NOMO-1 treated with DMSO at 0.1 percent for 48 hours (cell line): Measurements from ENCODE around the gene COL5A3.
"Not testable (repeated sequence)": the region's sequence is repeated elsewhere in the genome, so short reads cannot be mapped to it uniquely, and the experiment has no call there.

Source experiments
- DNase-seq: peaks from one replicate; lab custom pipeline; 2025; ENCODE audit not compliant: unreplicated experiment; lab: John Stamatoyannopoulos, UW

COL5A3 gene

DNA sequence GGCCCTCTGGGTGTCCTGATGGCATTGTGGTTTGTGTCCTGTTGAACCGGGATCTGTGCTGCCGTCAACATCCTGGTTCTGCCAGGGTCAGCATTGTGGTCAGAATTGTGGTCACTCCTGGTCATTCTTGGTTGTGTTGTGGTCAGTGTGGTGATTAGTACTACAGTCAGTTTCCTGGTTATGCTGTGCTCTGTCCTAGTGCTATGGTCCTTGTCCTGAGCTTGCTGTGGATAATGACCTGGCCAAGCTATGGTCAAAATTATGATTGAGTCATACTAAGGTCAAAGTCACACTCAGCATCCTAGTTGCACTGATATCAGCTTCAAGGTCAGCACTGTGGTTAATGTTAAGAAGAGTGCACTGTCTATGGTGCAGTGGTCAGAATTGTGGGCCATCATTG is 69.5 kb downstream of the COL5A3 start:
- no peak for DNase-seq

DNA sequence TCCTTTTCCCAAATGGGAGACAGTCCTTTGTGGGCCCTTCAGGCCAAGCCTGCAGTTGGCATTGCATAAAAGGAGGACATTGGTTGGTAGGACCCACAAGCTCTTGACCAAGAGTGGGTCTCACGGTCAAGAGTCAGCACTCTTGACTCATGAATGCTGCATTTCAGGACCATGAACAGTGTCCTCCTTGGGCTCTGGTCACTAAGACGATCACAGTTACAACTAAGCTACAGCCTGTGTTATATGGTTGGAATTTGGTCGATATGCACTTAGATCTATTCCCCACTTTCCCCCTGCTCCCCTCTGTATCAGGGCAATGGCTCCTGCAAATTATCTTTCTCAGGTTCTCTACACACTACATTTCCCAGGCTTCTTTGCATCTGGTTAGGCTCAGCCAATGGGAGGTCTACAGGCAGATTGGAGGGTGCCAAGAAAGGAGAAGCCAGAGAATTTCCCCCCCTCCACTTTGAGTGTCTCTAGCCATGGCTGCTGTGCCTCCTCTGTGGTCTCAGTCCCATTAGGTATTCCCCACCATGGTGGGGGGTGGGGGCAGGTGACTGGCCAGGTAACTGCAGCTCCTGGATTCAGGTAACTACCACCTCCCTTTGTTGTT is 70.9 kb downstream of the COL5A3 start:
- DNase-seq = no peak

DNA sequence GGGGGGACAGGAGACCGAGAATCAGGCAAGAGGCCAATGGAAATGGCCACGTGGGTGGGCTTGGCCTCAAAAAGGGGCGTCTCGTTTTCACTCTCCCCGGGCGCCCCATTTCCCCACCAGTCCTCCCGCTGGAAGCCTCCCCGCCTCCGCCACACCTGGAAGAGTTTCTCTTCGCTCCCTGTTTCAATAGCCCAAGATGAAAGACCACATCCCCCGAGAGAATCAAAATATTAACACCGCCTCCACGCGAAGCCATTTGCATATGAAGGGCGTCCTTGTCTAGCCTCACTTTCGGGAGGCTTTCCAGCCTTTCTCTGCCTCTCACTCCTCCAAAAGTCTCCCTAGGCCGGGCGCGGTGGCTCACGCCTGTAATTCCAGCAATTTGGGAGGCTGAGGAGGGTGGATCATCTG is 73.3 kb downstream of the COL5A3 start:
- DNase-seq = no peak

DNA sequence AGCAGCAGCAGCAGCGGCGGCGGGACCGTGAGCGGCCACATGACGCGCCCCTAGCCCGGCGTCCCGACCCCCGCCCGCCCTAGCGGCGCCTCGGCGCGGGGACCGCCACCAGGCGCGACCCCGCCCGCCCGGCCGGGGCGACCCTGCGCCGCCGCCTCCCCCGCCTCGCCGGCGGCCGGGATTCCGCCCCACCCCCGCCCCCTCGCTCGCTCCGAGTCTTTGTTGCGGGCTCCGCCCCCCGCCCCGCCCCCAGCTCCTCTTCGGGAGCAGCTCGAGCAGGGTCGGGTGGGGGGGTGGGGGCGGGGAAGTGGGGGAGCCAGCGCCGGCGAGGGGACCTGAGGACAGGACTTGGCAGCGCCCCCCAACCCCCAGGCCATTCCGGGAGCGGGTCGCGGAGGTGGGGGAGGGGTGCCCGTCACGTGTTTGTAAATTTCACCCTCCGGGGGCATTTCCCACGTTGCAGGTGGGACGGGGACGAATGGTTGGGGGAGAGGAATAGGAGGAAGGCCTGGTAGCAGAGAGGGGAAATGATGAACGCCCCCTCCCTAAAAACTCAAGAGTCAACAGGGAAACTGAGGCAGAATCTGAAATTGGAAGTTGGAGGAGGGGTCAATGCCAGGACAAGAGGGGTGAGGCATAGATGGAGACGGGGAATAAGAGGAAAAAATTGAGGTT is 73.8 kb downstream of the COL5A3 start, which contains the start of gene OLFM2:
Gene OLFM2, minus strand, starts transcription at position 190 of the 675 bp plus-strand sequence. Its CDS starts 149 bp downstream, at position 41.
- no peak for DNase-seq

DNA sequence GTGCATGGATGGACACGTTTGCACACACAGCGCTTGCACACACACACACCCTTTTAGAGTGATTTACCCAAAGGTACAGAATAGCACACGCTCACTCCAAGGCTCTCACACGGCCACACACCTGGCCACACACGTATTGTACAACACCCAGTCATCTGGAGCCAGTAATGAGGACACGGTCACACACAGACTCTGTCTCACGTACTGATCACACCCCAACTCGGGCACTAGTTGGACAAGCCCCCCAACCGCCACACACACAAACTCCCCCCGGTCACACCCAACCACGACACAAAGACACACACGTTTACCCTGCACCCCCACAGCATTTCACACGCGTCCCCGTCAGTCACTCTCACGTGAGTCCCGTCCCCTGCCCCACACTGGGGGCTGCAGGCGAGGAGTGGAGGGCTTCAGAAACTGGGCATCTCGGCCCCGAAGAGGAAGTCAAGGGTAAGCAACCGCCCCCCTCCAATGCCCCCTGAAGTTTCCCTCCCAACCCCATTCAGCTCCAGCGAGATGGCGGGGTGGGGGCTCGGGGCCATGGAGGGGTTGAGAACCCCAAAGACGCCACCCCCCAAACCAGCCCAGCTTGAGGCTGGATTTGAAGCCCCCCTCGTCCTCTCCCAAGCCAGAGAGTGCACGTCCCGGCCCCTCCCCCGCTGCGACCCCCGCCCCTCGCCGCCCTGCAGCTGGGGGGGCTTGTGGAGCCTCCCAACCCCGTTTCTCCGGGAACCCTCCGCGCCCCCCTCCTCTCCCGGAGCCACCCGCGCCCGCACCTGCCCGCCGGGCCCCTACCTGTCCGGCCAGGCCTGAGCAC is 74.6 kb downstream of the COL5A3 start:
- no peak for DNase-seq

DNA sequence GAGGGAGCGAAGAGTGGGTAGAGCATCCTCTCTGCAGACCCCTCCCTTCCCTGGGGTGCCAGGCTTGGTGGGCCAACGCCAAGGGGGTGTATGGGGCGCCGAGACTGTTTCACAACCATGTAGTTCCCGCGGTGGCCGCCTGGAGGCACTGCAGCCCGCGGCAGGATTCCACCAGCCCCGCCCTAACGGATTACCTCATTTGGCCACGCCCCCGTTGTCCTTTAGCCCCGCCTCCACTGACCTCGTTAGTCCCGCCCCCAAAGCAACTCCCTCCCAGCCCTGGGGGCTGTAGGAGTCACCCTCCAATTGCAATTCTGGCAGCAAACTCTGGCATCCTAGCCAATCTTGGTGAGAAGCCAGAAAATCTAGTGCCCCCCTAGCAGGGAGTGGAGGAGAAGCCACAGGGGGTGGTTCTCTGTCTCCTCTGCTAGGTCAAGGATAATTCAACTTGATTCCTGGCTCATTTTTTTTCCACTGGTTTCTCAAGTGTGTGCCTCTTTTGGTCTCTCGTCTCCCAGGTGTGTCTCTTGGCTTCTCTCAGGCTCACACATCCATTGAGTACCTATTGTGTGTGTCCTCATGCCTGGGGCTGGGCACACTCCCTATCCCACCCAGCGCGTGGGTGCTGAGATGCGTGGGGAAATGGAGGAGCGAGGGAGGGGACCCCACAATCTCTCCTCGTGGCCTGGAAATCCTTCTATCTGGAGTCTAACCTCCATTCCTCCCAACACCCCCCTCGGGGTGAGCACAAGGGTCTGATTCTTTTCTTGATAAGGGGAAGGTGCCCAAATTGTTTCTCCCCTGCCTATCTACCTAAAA is 76.0 kb downstream of the COL5A3 start:
- DNase-seq = peak; percentile 25

DNA sequence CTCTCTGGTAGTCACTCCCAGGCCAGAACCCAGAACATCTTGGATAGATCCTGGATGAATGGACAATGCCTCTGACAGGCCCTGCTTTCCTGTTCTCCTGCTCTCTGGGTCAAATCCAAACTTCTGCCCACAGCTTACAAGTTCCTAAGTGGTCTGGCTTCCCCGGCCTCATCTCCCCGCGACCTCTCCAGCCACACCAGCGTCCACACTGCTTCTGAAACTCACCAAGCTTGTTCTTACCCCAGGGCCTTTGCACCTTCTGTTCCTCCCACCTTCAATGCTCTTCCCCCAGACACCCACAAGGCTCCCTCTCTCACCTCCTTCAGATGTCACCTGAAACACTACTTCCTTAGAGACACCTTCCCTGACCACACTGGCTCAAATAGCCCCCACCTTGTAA is 77.5 kb downstream of the COL5A3 start:
- DNase-seq = no peak

DNA sequence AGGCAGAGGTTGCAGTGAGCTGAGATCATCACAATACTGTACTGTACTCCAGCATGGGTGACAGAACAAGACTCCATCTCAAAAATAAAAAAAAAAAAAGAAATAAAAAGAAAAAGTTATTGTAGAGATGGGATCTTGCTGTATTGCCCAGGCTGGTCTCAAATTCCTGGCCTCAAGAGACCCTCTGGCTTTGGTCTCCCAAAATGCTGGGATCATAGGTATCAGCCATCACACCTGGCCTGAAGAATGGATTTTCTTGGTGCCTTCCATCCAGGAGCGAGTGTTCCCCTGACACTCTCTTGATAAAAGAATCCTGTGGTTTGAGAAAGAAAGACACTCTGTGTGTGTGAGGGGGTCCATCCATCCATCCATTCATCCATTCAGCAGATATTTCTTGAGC is 78.7 kb downstream of the COL5A3 start:
- DNase-seq = no peak

DNA sequence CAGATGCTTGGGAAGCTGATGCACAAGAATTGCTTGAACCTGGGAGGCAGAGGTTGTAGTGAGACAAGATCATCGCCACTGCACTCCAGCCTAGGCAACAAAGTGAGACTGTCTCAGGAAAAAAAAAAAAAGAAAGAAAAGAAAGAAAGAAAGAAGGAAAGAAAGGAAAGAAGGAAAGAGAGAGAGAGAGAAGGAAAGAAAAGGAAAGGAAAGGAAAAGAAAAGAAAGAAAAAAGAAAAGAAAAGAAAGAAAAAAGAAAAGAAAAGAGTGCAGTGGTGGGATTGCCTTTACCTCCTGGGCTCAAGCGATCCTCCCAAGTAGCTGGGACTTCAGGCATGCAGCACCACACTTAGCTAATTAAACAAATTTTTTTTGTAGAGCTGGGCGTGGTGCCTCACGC is 86.9 kb downstream of the COL5A3 start:
- no peak for DNase-seq

DNA sequence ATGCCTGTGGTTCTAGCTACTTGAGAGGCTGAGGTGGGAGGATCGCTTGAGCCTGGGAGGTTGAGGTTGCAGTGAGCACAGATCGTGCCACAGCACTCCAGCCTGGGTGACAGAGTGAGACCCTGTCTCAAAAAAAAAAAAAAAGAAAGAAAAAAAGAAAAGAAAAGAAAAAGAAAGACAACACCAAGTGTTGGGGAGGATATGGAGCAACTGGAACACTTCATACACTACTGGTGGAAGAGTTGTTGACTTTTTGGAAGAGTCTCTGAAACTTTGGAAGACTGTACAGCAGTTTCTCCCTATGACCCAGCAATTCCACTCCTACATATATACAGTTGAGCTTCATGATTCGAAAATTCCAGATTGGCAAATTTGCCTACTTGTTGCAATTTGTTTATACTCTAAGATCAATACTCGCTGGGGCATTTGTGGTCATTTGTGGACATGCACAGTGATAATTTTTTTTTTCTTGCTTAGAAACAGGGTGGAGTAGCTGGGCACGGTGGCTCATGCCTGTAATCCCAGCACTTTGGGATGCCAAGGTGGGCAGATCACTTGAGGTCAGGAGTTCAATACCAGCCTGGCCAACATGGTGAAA is 87.4 kb downstream of the COL5A3 start:
- DNase-seq = not testable (repeated sequence)

DNA sequence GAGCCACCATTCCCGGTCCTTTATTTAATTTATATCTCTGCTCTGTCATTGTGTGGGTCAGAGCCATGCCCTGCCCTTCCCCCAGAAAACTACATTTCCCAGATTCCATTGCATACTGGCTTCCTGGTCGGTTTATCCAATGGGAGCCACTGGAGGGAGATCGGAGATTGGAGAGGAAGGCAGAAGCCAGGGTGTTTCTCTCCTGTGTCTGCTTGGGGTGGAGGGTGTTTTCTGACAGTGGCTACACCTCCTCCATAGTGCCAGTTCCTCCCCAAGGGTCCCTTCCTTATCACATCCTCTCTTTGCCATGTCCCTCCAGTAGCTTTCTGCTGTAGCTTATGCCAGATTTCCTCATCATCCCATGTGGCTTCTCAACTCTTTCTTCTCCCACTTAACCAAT is 93.0 kb downstream of the COL5A3 start:
- DNase-seq = peak; percentile 26

DNA sequence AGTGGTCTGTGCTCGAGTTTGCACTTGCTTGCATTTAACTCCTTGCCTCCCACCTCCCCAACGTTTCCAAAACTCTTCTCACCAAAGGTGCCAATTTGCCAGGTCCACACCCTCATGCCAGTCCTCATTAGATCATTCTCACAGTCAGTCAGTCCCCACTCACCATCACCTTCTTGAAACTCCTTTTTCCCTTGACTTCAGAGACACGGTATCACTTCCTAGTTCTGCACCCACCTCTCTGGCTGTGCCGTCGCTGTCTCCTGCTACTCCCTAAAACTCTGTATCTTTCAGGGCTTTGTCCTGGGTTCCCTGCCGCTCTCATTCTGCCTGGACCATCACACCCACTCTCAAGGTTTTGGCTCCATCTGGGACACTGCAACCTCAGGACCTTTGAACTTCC is 93.6 kb downstream of the COL5A3 start:
- DNase-seq = no peak

DNA sequence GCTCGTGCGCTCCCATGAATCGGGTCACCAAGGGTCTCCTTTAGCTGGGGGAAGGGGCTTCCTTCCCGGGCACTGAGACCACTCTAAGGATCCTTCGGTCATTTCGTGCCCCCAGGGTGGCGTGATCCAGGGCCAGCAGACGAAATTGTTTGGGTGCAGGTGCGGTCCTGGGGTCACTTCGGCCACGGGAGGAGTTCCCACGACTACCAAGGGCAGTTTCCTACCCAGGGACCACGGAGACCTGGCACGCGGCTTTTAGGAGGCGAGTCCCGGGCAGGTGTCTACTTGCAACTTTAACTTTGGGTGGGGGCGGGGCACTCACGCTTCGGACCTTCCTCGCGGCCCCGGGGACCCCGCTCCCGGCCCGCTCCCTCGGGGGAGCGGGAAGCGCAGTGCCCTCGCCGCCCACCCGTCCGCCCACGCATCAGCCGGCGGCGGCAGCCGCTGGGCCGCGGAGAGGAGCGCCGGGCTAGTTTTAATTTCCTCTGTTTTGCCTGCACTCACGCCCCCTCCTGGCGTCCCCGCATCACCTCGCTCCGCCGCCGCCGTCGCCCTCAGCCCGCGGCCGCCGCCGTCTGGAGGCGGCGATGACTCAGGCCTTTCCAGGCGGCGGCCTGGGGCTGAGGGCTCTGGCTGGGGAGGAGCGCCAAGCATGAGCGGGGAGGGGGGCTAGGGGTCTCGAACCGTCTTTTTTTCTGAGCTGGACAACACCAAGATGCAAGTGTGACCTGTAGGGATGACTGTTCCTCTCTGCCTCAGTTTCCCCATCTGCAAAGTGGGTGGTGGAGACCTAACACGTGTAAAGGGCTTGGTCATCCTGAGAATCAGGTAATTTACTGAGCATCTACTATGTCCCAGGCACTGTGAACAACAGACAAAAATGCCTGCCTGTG is 95.7 kb downstream of the COL5A3 start:
- DNase-seq = peak; percentile 86

DNA sequence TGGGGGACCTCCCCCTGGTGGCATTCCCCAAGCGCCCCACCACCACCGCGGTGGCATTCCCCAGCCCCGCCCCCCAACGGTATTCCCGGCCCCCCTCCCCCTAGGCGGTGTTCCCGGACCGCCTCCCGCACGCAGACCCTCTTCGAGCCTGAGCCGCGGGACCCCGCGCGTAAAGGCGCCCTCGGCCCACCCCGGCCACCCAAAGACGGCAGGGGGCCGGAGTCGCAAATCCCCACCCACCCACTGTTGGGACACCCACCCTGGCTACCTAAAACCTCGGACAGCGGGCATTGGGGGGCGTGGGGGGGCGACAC is 96.3 kb downstream of the COL5A3 start:
- no peak for DNase-seq

DNA sequence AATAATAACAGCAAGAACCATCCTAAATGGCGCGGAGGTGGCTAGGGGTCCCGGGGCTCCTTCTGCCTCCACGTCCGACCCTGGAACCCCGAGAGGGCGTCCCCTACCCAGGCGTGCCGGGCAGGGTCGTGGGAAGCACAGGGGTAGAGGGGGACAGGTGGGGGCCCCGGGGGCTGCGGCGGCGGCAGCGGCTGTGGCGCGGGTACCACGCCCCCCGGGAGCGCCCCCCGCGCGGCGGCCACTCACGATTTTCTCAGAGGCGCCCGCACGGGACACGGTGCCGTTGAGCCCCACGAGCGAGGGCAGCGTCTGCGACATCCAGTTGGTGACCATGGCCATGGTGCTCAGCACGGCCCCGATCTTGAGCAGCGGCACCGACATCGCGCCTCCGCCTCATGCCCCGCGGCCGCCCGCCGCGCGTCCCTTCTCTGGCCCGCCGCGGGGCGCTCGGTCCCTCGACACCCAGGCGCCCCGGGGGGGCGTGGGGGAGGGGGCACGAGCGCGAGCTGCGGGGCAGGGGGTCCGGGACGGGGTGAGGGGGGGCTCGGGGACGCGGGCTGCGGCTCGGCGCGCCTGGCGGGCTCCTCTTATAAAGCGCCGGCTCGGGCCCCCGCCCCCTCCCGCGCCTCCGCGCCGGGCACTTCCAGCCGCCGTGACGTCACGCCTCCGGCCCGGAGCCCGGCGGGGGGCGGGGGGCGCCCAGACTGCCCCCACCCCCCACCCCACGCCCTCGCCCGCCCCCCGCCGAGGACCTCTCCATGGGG is 96.9 kb downstream of the COL5A3 start:
- no peak for DNase-seq

DNA sequence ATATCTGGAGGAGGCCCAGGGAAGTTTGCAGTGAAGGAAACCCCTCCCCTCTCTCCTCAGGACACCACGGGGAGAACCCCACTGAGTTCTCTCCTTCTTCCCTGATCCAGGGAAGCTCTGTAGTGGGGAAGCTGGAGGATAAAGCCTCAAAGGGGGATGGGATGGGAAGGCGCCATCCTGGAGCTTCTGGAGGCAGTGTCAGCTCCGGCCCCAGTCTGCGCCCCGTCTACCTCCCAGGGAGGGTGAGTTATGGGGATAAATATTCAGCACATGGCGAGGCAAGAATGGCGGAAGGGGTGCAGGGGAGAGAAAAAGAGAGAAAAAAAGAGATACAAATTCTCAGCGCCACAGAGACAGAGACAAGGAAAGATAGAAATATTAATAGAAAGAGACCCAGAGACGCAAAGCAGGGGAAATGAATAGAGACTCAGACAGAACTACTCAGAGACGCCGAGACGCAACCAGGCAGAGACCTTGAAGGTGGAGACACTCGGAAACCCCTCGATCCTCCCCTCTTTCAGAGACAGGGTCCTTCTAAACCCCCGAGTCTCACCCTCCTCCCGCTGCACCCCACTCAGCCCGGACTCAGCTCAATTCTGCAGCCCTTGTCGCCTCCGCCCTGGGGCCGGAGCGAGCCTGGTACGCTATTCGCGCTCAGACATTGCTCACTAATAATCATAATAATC is 97.6 kb downstream of the COL5A3 start:
- DNase-seq = no peak

DNA sequence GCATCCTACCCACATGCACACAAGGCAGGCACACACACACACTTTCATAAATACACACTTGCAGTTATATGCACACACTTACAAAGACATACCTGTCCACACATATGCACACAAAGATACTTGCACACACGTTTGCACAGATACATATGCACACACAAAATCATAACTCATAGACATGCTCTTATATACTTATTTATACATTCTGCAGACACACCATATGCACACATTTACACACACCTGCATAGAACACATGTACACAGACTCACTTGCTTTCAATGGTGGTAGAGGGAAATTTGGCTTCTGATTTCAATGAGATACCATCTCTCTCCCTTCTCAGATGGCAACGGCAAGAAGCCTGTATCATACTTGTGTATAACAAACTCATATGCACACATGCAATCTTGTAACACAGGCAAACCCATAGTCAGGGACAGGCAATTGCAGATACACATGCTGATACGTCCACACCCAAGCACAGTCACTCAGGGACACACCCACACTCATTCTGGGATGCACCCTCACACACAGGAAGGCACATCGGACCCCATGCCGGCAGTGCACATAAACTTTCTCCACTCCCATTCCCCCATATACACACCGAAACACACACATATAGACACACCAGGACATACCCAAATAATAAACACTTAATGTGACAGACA is 98.6 kb downstream of the COL5A3 start:
- no peak for DNase-seq

DNA sequence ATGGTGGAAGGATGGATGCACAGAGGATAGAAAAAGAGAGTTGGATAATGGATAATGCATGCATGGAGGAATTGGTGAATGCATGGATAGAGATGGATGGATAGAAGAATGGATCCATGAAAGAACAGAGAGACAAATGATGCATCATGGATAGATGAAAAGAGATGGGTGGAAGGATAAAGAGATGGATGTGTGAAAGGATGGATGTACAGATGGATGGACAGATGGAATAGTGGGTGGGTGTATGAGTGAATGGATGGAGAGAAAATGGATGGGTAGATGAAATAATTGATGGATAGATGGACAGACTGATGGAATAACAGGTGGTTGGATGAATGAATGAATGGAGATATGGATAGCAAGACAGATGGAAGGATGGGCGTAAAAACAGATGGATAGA is 99.7 kb downstream of the COL5A3 start:
- DNase-seq = no peak
